Neural cell (in vitro differentiated cells): ENCODE measurements around the gene WDR20.

Source experiments
- EP300 ChIP-seq: fragments of 450-650 bp; conservative IDR thresholded peaks from 2 replicates; pipeline ENCODE4 v1.6.1; 2014; ENCODE audit warnings: antibody characterized with exemption, mild to moderate bottlenecking, moderate library complexity; ENCODE audit not compliant: poor library complexity, severe bottlenecking
- EZH2 ChIP-seq: fragments of 200-600, 300-800 bp; shearing (Covaris generic), sonication (generic); IDR thresholded peaks from 2 replicates; pipeline ENCODE4 v1.6.1; 2014; ENCODE audit warnings: antibody characterized with exemption, low read length, borderline replicate concordance, mild to moderate bottlenecking; ENCODE audit not compliant: insufficient read depth, poor library complexity, severe bottlenecking
- POLR2AphosphoS5 ChIP-seq: IDR thresholded peaks from 2 replicates; pipeline ENCODE4 v1.6.1; 2012
- SMC3 ChIP-seq: fragments of 450-650 bp; conservative IDR thresholded peaks from 2 replicates; pipeline ENCODE4 v1.6.1; 2014; ENCODE audit warnings: antibody characterized with exemption, mild to moderate bottlenecking, moderate library complexity; ENCODE audit not compliant: poor library complexity

DNA sequence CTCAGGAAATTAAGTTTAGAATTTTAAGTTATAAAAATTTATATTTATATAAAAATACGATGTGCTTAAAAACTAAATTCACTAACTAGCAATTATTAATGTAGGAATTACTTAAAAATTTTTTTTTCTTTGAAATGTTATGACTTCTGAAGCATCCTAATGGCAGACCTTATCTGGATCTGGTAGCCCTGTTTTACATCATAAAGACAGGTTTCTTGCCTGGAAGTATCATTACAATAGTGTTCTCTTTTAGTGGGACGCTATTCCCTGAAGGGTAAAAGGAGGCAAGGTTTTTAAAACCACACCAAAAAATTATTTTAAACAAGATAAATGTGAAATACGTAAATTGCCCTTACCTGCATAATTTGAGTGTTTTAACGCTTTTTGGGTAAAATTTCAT is 2.1 kb downstream of the WDR20 start:
- TF ChIP-seq EZH2: no peak
- TF ChIP-seq POLR2AphosphoS5: no peak
- TF ChIP-seq SMC3: no peak
- no peak for TF ChIP-seq EP300
